B cell (primary cell): ENCODE measurements around the gene CHST3.

ENCODE experiments used
- EZH2 ChIP-seq: IDR thresholded peaks from 2 replicates; pipeline ENCODE4 v1.6.1; 2012; ENCODE audit warnings: borderline replicate concordance, low read depth, mild to moderate bottlenecking, moderate library complexity, low read length; ENCODE audit not compliant: insufficient read depth, poor library complexity, severe bottlenecking
- TF ChIP-seq, protein P1 (sequence below): fragments of 200-600 bp; IDR thresholded peaks from one replicate; pipeline ENCODE4 v1.8.0; 2022; ENCODE audit warnings: antibody characterized with exemption, mild to moderate bottlenecking

- TF ChIP-seq, protein P1, sequence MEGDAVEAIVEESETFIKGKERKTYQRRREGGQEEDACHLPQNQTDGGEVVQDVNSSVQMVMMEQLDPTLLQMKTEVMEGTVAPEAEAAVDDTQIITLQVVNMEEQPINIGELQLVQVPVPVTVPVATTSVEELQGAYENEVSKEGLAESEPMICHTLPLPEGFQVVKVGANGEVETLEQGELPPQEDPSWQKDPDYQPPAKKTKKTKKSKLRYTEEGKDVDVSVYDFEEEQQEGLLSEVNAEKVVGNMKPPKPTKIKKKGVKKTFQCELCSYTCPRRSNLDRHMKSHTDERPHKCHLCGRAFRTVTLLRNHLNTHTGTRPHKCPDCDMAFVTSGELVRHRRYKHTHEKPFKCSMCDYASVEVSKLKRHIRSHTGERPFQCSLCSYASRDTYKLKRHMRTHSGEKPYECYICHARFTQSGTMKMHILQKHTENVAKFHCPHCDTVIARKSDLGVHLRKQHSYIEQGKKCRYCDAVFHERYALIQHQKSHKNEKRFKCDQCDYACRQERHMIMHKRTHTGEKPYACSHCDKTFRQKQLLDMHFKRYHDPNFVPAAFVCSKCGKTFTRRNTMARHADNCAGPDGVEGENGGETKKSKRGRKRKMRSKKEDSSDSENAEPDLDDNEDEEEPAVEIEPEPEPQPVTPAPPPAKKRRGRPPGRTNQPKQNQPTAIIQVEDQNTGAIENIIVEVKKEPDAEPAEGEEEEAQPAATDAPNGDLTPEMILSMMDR = no peak
- no peak for TF ChIP-seq EZH2
These were observed 73.1 kb downstream of the CHST3 start for GRCh38 chr10:72037266-72037665.
